H9 (cell line): ENCODE results near the gene KNSTRN. TPM values are rescaled to one million over a fixed set of nuclear protein-coding genes. Genes with fewer than 3 reads are reported as not detected.

Source experiments
- DNase-seq: peaks from one replicate; pipeline ENCODE4 v3.0.0-alpha.2; 2017
- H2AFZ ChIP-seq: one replicate; pipeline ENCODE4 v1.6.1; 2013; ENCODE audit warnings: mild to moderate bottlenecking, low read length, control low read depth, moderate library complexity
- H2AK5ac ChIP-seq: 2 replicates; pipeline ENCODE4 v1.6.1; 2013; ENCODE audit warnings: low read length, control low read depth, mixed read lengths; ENCODE audit not compliant: insufficient read length
- H2BK120ac ChIP-seq: one replicate; pipeline ENCODE4 v1.6.1; 2013; ENCODE audit warnings: low read depth, mild to moderate bottlenecking, low read length, control low read depth, inconsistent platforms; ENCODE audit not compliant: poor library complexity, severe bottlenecking
- H2BK12ac ChIP-seq: 2 replicates; pipeline ENCODE4 v1.6.1; 2013; ENCODE audit warnings: low read length, control low read depth, mixed read lengths, low read depth; ENCODE audit not compliant: insufficient read length
- H2BK15ac ChIP-seq: 2 replicates; pipeline ENCODE4 v1.6.1; 2013; ENCODE audit warnings: low read depth, low read length, control low read depth
- H2BK20ac ChIP-seq: one replicate; pipeline ENCODE4 v1.6.1; 2013; ENCODE audit warnings: low read depth, mild to moderate bottlenecking, low read length, control low read depth, inconsistent platforms; ENCODE audit not compliant: poor library complexity, severe bottlenecking
- H2BK5ac ChIP-seq: 2 replicates; pipeline ENCODE4 v1.6.1; 2013; ENCODE audit warnings: low read length, control low read depth, mixed read lengths; ENCODE audit not compliant: insufficient read length
- H3K14ac ChIP-seq: 2 replicates; pipeline ENCODE4 v1.6.1; 2013; ENCODE audit warnings: low read length, control low read depth; ENCODE audit not compliant: insufficient read depth
- H3K18ac ChIP-seq: 2 replicates; pipeline ENCODE4 v1.6.1; 2013; ENCODE audit warnings: low read depth, mild to moderate bottlenecking, mixed read lengths, low read length, control low read depth; ENCODE audit not compliant: insufficient read length
- H3K23ac ChIP-seq: 2 replicates; pipeline ENCODE4 v1.6.1; 2013; ENCODE audit warnings: low read length, control low read depth, mixed read lengths, low read depth; ENCODE audit not compliant: insufficient read length
- H3K23me2 ChIP-seq: 2 replicates; pipeline ENCODE4 v1.6.1; 2013; ENCODE audit warnings: low read depth, mild to moderate bottlenecking, mixed read lengths, low read length, control low read depth; ENCODE audit not compliant: insufficient read length, poor library complexity, severe bottlenecking
- H3K27ac ChIP-seq: 2 replicates; pipeline ENCODE4 v1.5.1; 2013; ENCODE audit warnings: low read length, control low read depth, mixed read lengths, low read depth; ENCODE audit not compliant: insufficient read length
- H3K27me3 ChIP-seq: 2 replicates; pipeline ENCODE4 v1.6.1; 2013; ENCODE audit warnings: low read length, control low read depth, inconsistent platforms; ENCODE audit not compliant: insufficient read depth
- H3K4ac ChIP-seq: 2 replicates; pipeline ENCODE4 v1.6.1; 2013; ENCODE audit warnings: low read depth, mild to moderate bottlenecking, control low read depth, inconsistent platforms, low read length, moderate library complexity
- H3K4me1 ChIP-seq: 2 replicates; pipeline ENCODE4 v1.6.1; 2013; ENCODE audit warnings: low read length, control low read depth, inconsistent platforms; ENCODE audit not compliant: insufficient read depth
- H3K4me2 ChIP-seq: 2 replicates; pipeline ENCODE4 v1.6.1; 2013; ENCODE audit warnings: low read length, control low read depth, mixed read lengths; ENCODE audit not compliant: insufficient read length, insufficient read depth
- H3K56ac ChIP-seq: 2 replicates; pipeline ENCODE4 v1.6.1; 2013; ENCODE audit warnings: low read depth, mild to moderate bottlenecking, mixed read lengths, low read length, control low read depth; ENCODE audit not compliant: insufficient read length
- H3K79me1 ChIP-seq: 2 replicates; pipeline ENCODE4 v1.6.1; 2013; ENCODE audit warnings: low read depth, mild to moderate bottlenecking, moderate library complexity, low read length, control low read depth, inconsistent platforms; ENCODE audit not compliant: insufficient read depth, poor library complexity, severe bottlenecking
- H3K79me2 ChIP-seq: 2 replicates; pipeline ENCODE4 v1.6.1; 2013; ENCODE audit warnings: low read length, control low read depth, inconsistent platforms; ENCODE audit not compliant: insufficient read depth
- H3K9ac ChIP-seq: 2 replicates; pipeline ENCODE4 v1.6.1; 2013; ENCODE audit warnings: low read length, control low read depth, mixed read lengths; ENCODE audit not compliant: insufficient read length; ENCODE audit errors: extremely low read depth
- H3K9me3 ChIP-seq: one replicate; pipeline ENCODE4 v1.6.1; 2013; ENCODE audit warnings: low read depth, low read length, inconsistent platforms; ENCODE audit not compliant: control insufficient read depth
- H3T11ph ChIP-seq: one replicate; pipeline ENCODE4 v1.6.1; 2013; ENCODE audit warnings: mild to moderate bottlenecking, low read length, control low read depth, inconsistent platforms
- H4K20me1 ChIP-seq: one replicate; pipeline ENCODE4 v1.6.1; 2013; ENCODE audit not compliant: control insufficient read depth, insufficient read length, insufficient read depth
- H4K5ac ChIP-seq: 2 replicates; pipeline ENCODE4 v1.6.1; 2013; ENCODE audit warnings: low read depth, mild to moderate bottlenecking, mixed read lengths, low read length, control low read depth; ENCODE audit not compliant: insufficient read length
- H4K8ac ChIP-seq: replicated peaks from 2 replicates; pipeline ENCODE4 v1.6.1; 2013; ENCODE audit warnings: low read length, control low read depth, mixed read lengths, low read depth; ENCODE audit not compliant: insufficient read length
- H4K91ac ChIP-seq: 2 replicates; pipeline ENCODE4 v1.6.1; 2013; ENCODE audit warnings: low read depth, mild to moderate bottlenecking, moderate library complexity, mixed read lengths, low read length, control low read depth; ENCODE audit not compliant: insufficient read length
- H3K27ac Mint-ChIP-seq, 3 experiments: 2 replicates in 2 of 3; 3 replicates in 1 of 3; pipeline ENCODE4 v1.8.0; 2020 to 2021; ENCODE audit warnings: mixed read lengths in 3 of 3, mild to moderate bottlenecking in 1 of 3, moderate library complexity in 1 of 3
- H3K27me3 Mint-ChIP-seq: 2 replicates; pipeline ENCODE4 v1.8.0; 2021; ENCODE audit warnings: low read depth, mild to moderate bottlenecking, moderate library complexity, mixed read lengths
- H3K36me3 Mint-ChIP-seq, 3 experiments: 2 replicates in 2 of 3; 3 replicates in 1 of 3; pipeline ENCODE4 v1.8.0; 2020 to 2021; ENCODE audit warnings: low read depth in 3 of 3, mixed read lengths in 3 of 3; ENCODE audit not compliant: insufficient read depth in 1 of 3
- H3K4me1 Mint-ChIP-seq, 2 experiments: 2 replicates each; pipeline ENCODE4 v1.8.0; 2020; ENCODE audit warnings: mixed read lengths in 2 of 2
- H3K4me3 Mint-ChIP-seq, 2 experiments: 2 replicates in 1 of 2; 3 replicates in 1 of 2; pipeline ENCODE4 v1.8.0; 2020 to 2021; ENCODE audit warnings: mild to moderate bottlenecking in 2 of 2, mixed read lengths in 2 of 2, moderate library complexity in 1 of 2
- H3K9me3 Mint-ChIP-seq, 2 experiments: 2 replicates in 1 of 2; 3 replicates in 1 of 2; pipeline ENCODE4 v1.8.0; 2020; ENCODE audit warnings: mild to moderate bottlenecking in 2 of 2, mixed read lengths in 2 of 2, moderate library complexity in 1 of 2
- CTCF ChIP-seq: fragments of 200-600 bp; sonication (generic); conservative IDR thresholded peaks from 3 replicates; pipeline ENCODE4 v1.8.0; 2021; ENCODE audit warnings: antibody characterized with exemption, mild to moderate bottlenecking
- WGBS: extraction: QIAGEN DNeasy Blood & Tissue Kit; methylation state at CpG from one replicate; pipeline ENCODE4 v1.1.7; 2013; ENCODE audit warnings: missing lambda C conversion rate, low lambda C conversion rate, mixed read lengths; ENCODE audit not compliant: insufficient read length; ENCODE audit errors: extremely low coverage; 5-methylcytosine and 5-hydroxymethylcytosine counted together
- total RNA-seq: library from RNA; stranded (reverse); gene quantifications from 2 replicates; pipeline ENCODE4 v1.2.1, GENCODE V29; 2021

Gene KNSTRN
- total RNA-seq, 1 experiment from 2014 or later = 53.9 TPM

- no peaks in the 10 kb centered on the region for H3K9me3 Mint-ChIP-seq
- H2BK12ac ChIP-seq = no peak overlapping the region
- H3K79me1 ChIP-seq = peaks cover 4% of the 10 kb centered on the region
- no peak overlapping the region for H3K4me2 ChIP-seq
- no peak for TF ChIP-seq CTCF
- H3K4me3 Mint-ChIP-seq = no peak overlapping the region
- no peak overlapping the region for H4K91ac ChIP-seq
- H2AFZ ChIP-seq = no peak overlapping the region
- H4K8ac ChIP-seq = no peak overlapping the region
- no peaks in the 10 kb centered on the region; the same call in 1 of the 2 replicates for H3K27me3 Mint-ChIP-seq
- H3K4ac ChIP-seq = no peak overlapping the region
- H3K27me3 ChIP-seq = no peaks in the 10 kb centered on the region
- H3K14ac ChIP-seq = no peak overlapping the region
- no peak overlapping the region for H2BK20ac ChIP-seq
- H3K18ac ChIP-seq = no peak overlapping the region
- H3K36me3 Mint-ChIP-seq = peaks cover 7 to 14% (median 12%) of the 10 kb centered on the region in 3 experiments
- H3K4me1 ChIP-seq = peaks cover 4% of the 10 kb centered on the region
- peaks cover 16 to 22% of the 10 kb centered on the region in 2 experiments for H3K4me1 Mint-ChIP-seq
- no peak overlapping the region for H3K23ac ChIP-seq
- DNase-seq = no peak
- no peak overlapping the region for H3K27ac ChIP-seq
- no peaks in the 10 kb centered on the region for H3K9me3 ChIP-seq
- no peaks in the 10 kb centered on the region for H4K20me1 ChIP-seq
- no peak overlapping the region for H2AK5ac ChIP-seq
- WGBS = no CpG with 5 or more reads among the region's 4 CpGs
- H3K56ac ChIP-seq = no peak overlapping the region
- no peak overlapping the region for H3K27ac Mint-ChIP-seq
- H3K79me2 ChIP-seq = peaks cover 6% of the 10 kb centered on the region; the same call in 1 of the 2 replicates
- H2BK15ac ChIP-seq = no peak overlapping the region
- no peak overlapping the region for H3K9ac ChIP-seq
- no peak overlapping the region for H2BK5ac ChIP-seq
- H3K23me2 ChIP-seq = peaks cover 5% of the 10 kb centered on the region
- H3T11ph ChIP-seq = no peak overlapping the region
- H2BK120ac ChIP-seq = no peak overlapping the region
- no peak overlapping the region for H4K5ac ChIP-seq
Measured at GRCh38 chr15:40379853-40380252, 2.7 kb upstream of the KNSTRN start.
